OCI-LY1 (cell line): Measurements from ENCODE around the gene LAG3.

ENCODE experiments used
- CTCF ChIP-seq: fragments of 200-600 bp; sonication (generic), shearing (Covaris generic); IDR thresholded peaks from 2 replicates; pipeline ENCODE4 v1.5.1; 2017; ENCODE audit warnings: mild to moderate bottlenecking, antibody characterized with exemption, low read length, moderate library complexity, mixed read lengths
- EZH2 ChIP-seq: fragments of 200-600 bp; sonication (generic), shearing (Covaris generic); IDR thresholded peaks from 2 replicates; pipeline ENCODE4 v1.8.0; 2017; ENCODE audit warnings: borderline replicate concordance, mixed run types, mild to moderate bottlenecking, antibody characterized with exemption, low read length, moderate library complexity, mixed read lengths

- TF ChIP-seq CTCF (no peak), EZH2 (no peak)
Measured at GRCh38 chr12:6818645-6819044, 46.3 kb downstream of the LAG3 start.
